A549 (cell line): ENCODE measurements around the gene SEMA3C. TPM values are rescaled to one million over a fixed set of nuclear protein-coding genes. Genes with fewer than 3 reads are reported as not detected.

Experiments used
- ATAC-seq, 2 experiments: fragments of 200-7000 bp in 1 of 2; fragments of >200 bp in 1 of 2; cut with Nextera tagmentation in 1 of 2; cut with Tn5 transposase in 1 of 2; 3 replicates each; pipeline versions ENCODE4 v1.8.0 to v1.9.1; 2018 to 2020; ENCODE audit warnings: mild to moderate bottlenecking in 1 of 2, moderate library complexity in 1 of 2
- CTCF ChIA-PET: fragments of 300-600 bp; sonication (Branson Sonifier 250); formaldehyde crosslinking; extraction: SDS; loops from one replicate; lab custom pipeline; 2021; ENCODE audit warnings: antibody characterized with exemption, inconsistent platforms; lab: Yijun Ruan, JAX
- POLR2A ChIA-PET: fragments of 350-600 bp; formaldehyde crosslinking; extraction: SDS; loops from one replicate; lab custom pipeline; 2021; ENCODE audit warnings: antibody characterized with exemption, inconsistent platforms; lab: Yijun Ruan, JAX
- DNase-seq, 2 experiments: peaks; one replicate each; pipeline versions ENCODE4 v3.0.0 to v3.0.0-alpha.2; 2011 to 2016; ENCODE audit warnings: low read depth in 1 of 2, low spot score in 1 of 2
- FAIRE-seq: peaks from 2 replicates; lab custom pipeline; 2011; peaks lifted over from hg19 to GRCh38; lab: Jason Lieb, UNC
- H3K27ac ChIP-seq, 2 experiments: fragments of >200 bp; sonication (Bioruptor Twin); formaldehyde crosslinking; 3 replicates each; pipeline ENCODE4 v1.5.1; 2016 to 2017
- H3K4me1 ChIP-seq: fragments of >200 bp; sonication (Bioruptor Twin); formaldehyde crosslinking; 3 replicates; pipeline ENCODE4 v1.6.1; 2016
- H3K4me2 ChIP-seq: fragments of >200 bp; sonication (Bioruptor Twin); formaldehyde crosslinking; 3 replicates; pipeline ENCODE4 v1.6.1; 2016
- H3K4me3 ChIP-seq: fragments of >200 bp; sonication (Bioruptor Twin); formaldehyde crosslinking; 3 replicates; pipeline ENCODE4 v1.5.1; 2016
- H3K9me3 ChIP-seq: fragments of >200 bp; sonication (Bioruptor Twin); formaldehyde crosslinking; 3 replicates; pipeline ENCODE4 v1.6.1; 2016
- CBX2 ChIP-seq: fragments of 200-600 bp; sonication (generic); IDR thresholded peaks from 2 replicates; pipeline ENCODE4 v1.6.1; 2016; ENCODE audit warnings: low read depth, mild to moderate bottlenecking, borderline replicate concordance
- CTCF ChIP-seq: fragments of >200 bp; sonication (Bioruptor Twin); formaldehyde crosslinking; IDR thresholded peaks from 3 replicates; pipeline ENCODE4 v1.5.1; 2016
- E2F6 ChIP-seq: IDR thresholded peaks from 2 replicates; pipeline ENCODE4 v1.6.1; 2012; ENCODE audit warnings: low read depth, borderline replicate concordance
- EHMT2 ChIP-seq: fragments of 200-600 bp; sonication (generic); IDR thresholded peaks from 2 replicates; pipeline ENCODE4 v1.6.1; 2016; ENCODE audit warnings: antibody characterized with exemption, low read depth, mild to moderate bottlenecking, moderate library complexity
- EP300 ChIP-seq, 2 experiments: fragments of >200 bp; sonication (Bioruptor Twin); formaldehyde crosslinking; IDR thresholded peaks; 2 replicates in 1 of 2; 3 replicates in 1 of 2; pipeline ENCODE4 v1.6.1; 2016 to 2017
- FOSL2 ChIP-seq, 2 experiments: fragments of 450-650 bp in 1 of 2; fragments of >200 bp in 1 of 2; sonication (Bioruptor Twin) in 1 of 2; formaldehyde crosslinking; IDR thresholded peaks; 2 replicates each; pipeline versions ENCODE4 v1.5.0 to v1.6.1; 2016 to 2020; ENCODE audit warnings: mild to moderate bottlenecking in 1 of 2, moderate library complexity in 1 of 2
- FOXS1 ChIP-seq: fragments of 250-450 bp; sonication (Bioruptor Pico); IDR thresholded peaks from 2 replicates; pipeline ENCODE4 v1.5.0; 2020; ENCODE audit warnings: mild to moderate bottlenecking, moderate library complexity
- GATA3 ChIP-seq: IDR thresholded peaks from 2 replicates; pipeline ENCODE4 v1.6.1; 2012; ENCODE audit warnings: borderline replicate concordance
- HEYL ChIP-seq: fragments of 250-450 bp; sonication (Bioruptor Pico); IDR thresholded peaks from 2 replicates; pipeline ENCODE4 v1.8.0; 2021; ENCODE audit warnings: mild to moderate bottlenecking, moderate library complexity
- JUN ChIP-seq, 2 experiments: fragments of >200 bp; sonication (Bioruptor Twin); formaldehyde crosslinking; IDR thresholded peaks; 2 replicates in 1 of 2; 3 replicates in 1 of 2; pipeline ENCODE4 v1.6.1; 2016 to 2017
- JUNB ChIP-seq: fragments of >200 bp; sonication (Bioruptor Twin); formaldehyde crosslinking; IDR thresholded peaks from 2 replicates; pipeline ENCODE4 v1.6.1; 2016
- KDM1A ChIP-seq: fragments of 200-600 bp; sonication (generic); IDR thresholded peaks from 2 replicates; pipeline ENCODE4 v1.6.1; 2016; ENCODE audit warnings: low read depth, mild to moderate bottlenecking
- KDM5A ChIP-seq: fragments of 200-600 bp; sonication (generic); IDR thresholded peaks from 2 replicates; pipeline ENCODE4 v1.6.1; 2016; ENCODE audit warnings: antibody characterized with exemption, mild to moderate bottlenecking
- MAX ChIP-seq: IDR thresholded peaks from 2 replicates; pipeline ENCODE4 v1.6.1; 2012
- PBX3 ChIP-seq: IDR thresholded peaks from 2 replicates; pipeline ENCODE4 v1.6.1; 2012
- PHF8 ChIP-seq: fragments of 200-600 bp; sonication (generic); IDR thresholded peaks from 2 replicates; pipeline ENCODE4 v1.6.1; 2016; ENCODE audit warnings: low read depth, mild to moderate bottlenecking, antibody characterized with exemption, moderate library complexity, borderline replicate concordance
- POLR2AphosphoS2 ChIP-seq: conservative IDR thresholded peaks from 2 replicates; pipeline ENCODE4 v1.6.1; 2012; ENCODE audit warnings: low read length, improper control_type of control experiment, inconsistent platforms
- RAD21 ChIP-seq, 2 experiments: fragments of >200 bp in 1 of 2; sonication (Bioruptor Twin) in 1 of 2; formaldehyde crosslinking in 1 of 2; IDR thresholded peaks in 1 of 2; conservative IDR thresholded peaks in 1 of 2; 2 replicates in 1 of 2; 3 replicates in 1 of 2; pipeline ENCODE4 v1.6.1; 2012 to 2018; ENCODE audit warnings: inconsistent platforms in 1 of 2
- RCOR1 ChIP-seq: fragments of 150-350 bp; IDR thresholded peaks from 2 replicates; pipeline ENCODE4 v1.6.1; 2014; ENCODE audit warnings: antibody characterized with exemption, low read length, low read depth
- RNF2 ChIP-seq: fragments of 200-600 bp; sonication (generic); IDR thresholded peaks from 2 replicates; pipeline ENCODE4 v1.6.1; 2016; ENCODE audit warnings: low read depth, mild to moderate bottlenecking, antibody characterized with exemption, moderate library complexity, borderline replicate concordance
- SMC3 ChIP-seq: fragments of >200 bp; sonication (Bioruptor Twin); formaldehyde crosslinking; IDR thresholded peaks from 3 replicates; pipeline ENCODE4 v1.6.1; 2018; ENCODE audit warnings: inconsistent platforms
- TFCP2L1 ChIP-seq: fragments of 250-450 bp; sonication (Bioruptor Pico); IDR thresholded peaks from 2 replicates; pipeline ENCODE4 v1.5.0; 2021; ENCODE audit warnings: mild to moderate bottlenecking
- ZFP36 ChIP-seq: fragments of 450-650 bp; IDR thresholded peaks from 2 replicates; pipeline ENCODE4 v1.6.1; 2014; ENCODE audit warnings: borderline replicate concordance; ENCODE audit not compliant: partially characterized antibody
- WGBS: methylation state at CpG from one replicate; pipeline ENCODE4 v1.1.6; 2017; ENCODE audit errors: missing lambda C conversion rate; 5-methylcytosine and 5-hydroxymethylcytosine counted together
- polyA plus RNA-seq, 4 experiments: library from polyadenylated mRNA; depleted of rRNA in 3 of 4; stranded (reverse); fragments of >200 nt; fragmentation: RNase III in 1 of 4; extraction: RNeasy Plus Mini Kit Qiagen cat#74134 plus additional on column Dnase treatment in 1 of 4; gene quantifications; 2 replicates in 3 of 4; 3 replicates in 1 of 4; pipeline ENCODE4 v1.2.3, GENCODE V29; 2011 to 2017

The SEMA3C gene
- polyA plus RNA-seq, 2 of the 4 experiments (the other 2 are of a cell fraction): 78.1 to 212 TPM

GRCh38 chr7:80783186-80783677 is 135.6 kb downstream of the SEMA3C start:
- Histone ChIP-seq H3K4me1 (peaks cover 82% of the 10 kb centered on the region), H3K4me3 (no peak overlapping the region), H3K4me2 (peak overlapping the region; percentile 49), H3K9me3 (no peaks in the 10 kb centered on the region), H3K27ac (peak overlapping the region; percentile 74 to 78)
- TF ChIP-seq EHMT2: no peak
- ChIA-PET CTCF (interaction anchor here (1.0 to 1.4 kb wide), 4 partner anchors 10 to 687 kb away, joined by 3 to 6 read pairs (median 4); no protein-coding TSS in a partner anchor), POLR2A (no interaction called here)
- ATAC-seq (peak in 1 of 2 experiments; percentile 7; a peak in 1 of 6 replicates), FAIRE-seq (no peak), DNase-seq (no peak)
- WGBS: 72% methylated on average over 6 of the region's 6 CpGs

- FAIRE-seq: no peak
- peaks cover 87% of the 10 kb centered on the region for H3K4me1 ChIP-seq
- peak; percentile 75 to 81 for ATAC-seq
- peak overlapping the region; percentile 49 for H3K4me2 ChIP-seq
- peak overlapping the region; percentile 78 to 80 for H3K27ac ChIP-seq
- H3K9me3 ChIP-seq: no peaks in the 10 kb centered on the region
- DNase-seq: peak in 1 of 2 experiments; percentile 76
- TF ChIP-seq SMC3: peak; percentile 19; the same call in 1 of the 3 replicates
- peak; percentile 0 to 29; a peak in 2 of 5 replicates for TF ChIP-seq RAD21 (conservative IDR thresholded peaks at IDR 0.05 in 1 of 2, IDR thresholded peaks at IDR 0.05 in 1 of 2)
- peak; percentile 78; the same call in 1 of the 2 replicates for TF ChIP-seq GATA3
- TF ChIP-seq RNF2: no peak
- no peak for TF ChIP-seq CTCF
- no peak for TF ChIP-seq KDM1A
- no peak for TF ChIP-seq FOXS1 (CRISPR knock-in tag)
- no peak for TF ChIP-seq PBX3
- peak; percentile 34; the same call in 1 of the 2 replicates for TF ChIP-seq MAX
- 0 out of 5 replicates have a peak, but pooled peaks of 1 of the 2 experiments have one; percentile 20 for TF ChIP-seq JUN (IDR thresholded peaks at IDR 0.05)
- TF ChIP-seq ZFP36: no peak
- TF ChIP-seq JUNB: peak; percentile 52
- TF ChIP-seq RCOR1: no peak
- 0 out of 2 replicates have a peak, but pooled peaks have one; percentile 14 for TF ChIP-seq FOSL2 (IDR thresholded peaks at IDR 0.05)
- peak; percentile 56 for TF ChIP-seq FOSL2 (CRISPR knock-in tag; IDR thresholded peaks at IDR 0.05)
- peak; percentile 25 to 66; a peak in 1 of 5 replicates for TF ChIP-seq EP300 (IDR thresholded peaks at IDR 0.05)
- ChIA-PET POLR2A (no interaction called here), CTCF (no interaction called here)
- no peak overlapping the region for H3K4me3 ChIP-seq
Measured at GRCh38 chr7:80781561-80781979, 137.3 kb downstream of the SEMA3C start.

- FAIRE-seq (no peak), ATAC-seq (peak in 1 of 2 experiments; percentile 16; a peak in 2 of 6 replicates), DNase-seq (no peak)
- ChIA-PET POLR2A (no interaction called here), CTCF (interaction anchor here (1.3 kb wide), 1 partner anchor 10 kb away, joined by 3 read pairs; no protein-coding TSS in a partner anchor)
- no peak overlapping the region for H3K4me3 ChIP-seq
- H3K27ac ChIP-seq: peak overlapping the region; percentile 78 to 80
- TF ChIP-seq HEYL (no peak), PHF8 (no peak), KDM5A (no peak), CBX2 (no peak), POLR2AphosphoS2 (no peak), RCOR1 (no peak), TFCP2L1 (no peak), CTCF (no peak), E2F6 (no peak)
- H3K4me1 ChIP-seq: peaks cover 85% of the 10 kb centered on the region
- no peaks in the 10 kb centered on the region for H3K9me3 ChIP-seq
- H3K4me2 ChIP-seq: peak overlapping the region; percentile 49
- 71% methylated on average over 2 of the region's 2 CpGs for WGBS
Measured at GRCh38 chr7:80781146-80781545, 137.7 kb downstream of the SEMA3C start.
